ENCODE measurements around the gene OPCML.

DNA sequence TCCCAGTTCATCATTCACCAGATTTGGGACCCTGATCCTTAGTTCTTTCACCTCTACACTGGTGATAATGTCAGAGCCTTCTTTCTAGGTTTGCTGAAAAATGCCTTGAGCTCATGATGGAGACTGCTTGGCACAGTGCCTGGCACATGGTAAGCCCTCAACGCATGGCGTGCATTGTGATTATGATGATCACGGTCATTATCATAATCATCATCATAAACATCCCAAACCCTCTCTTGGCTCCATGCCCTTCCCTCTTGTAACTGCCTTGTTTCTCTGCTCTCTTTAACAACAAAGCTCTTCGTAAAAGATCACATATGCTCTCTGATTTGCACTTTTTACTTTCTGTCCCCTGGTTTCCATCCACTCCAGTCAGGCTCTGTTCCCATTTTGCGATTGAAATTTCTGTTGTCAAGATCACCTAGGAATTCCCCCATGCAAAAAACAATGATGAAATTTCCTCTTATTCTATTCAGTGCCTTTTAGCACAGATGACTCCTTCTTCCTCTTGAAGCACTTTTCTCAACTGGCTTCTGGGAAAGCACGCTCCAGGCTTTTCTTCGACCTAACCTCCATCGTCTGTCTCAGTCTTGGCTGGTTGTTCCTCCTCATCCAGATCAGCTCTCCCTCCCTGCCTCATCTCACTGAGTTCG, 479.1 kb downstream of the OPCML start:
- TF ChIP-seq CTCF (IDR thresholded peaks at IDR 0.05) (no peak), ZFX (IDR thresholded peaks at IDR 0.05; ENCODE audit: borderline replicate concordance) (no peak)
